GM19452 (cell line): ENCODE data around the gene LEP.

Source experiments
- ATAC-seq: cut with Tn5 transposase; IDR thresholded peaks from one replicate; pipeline ENCODE4 v1.9.1; 2021; ENCODE audit not compliant: unreplicated experiment

LEP gene

DNA sequence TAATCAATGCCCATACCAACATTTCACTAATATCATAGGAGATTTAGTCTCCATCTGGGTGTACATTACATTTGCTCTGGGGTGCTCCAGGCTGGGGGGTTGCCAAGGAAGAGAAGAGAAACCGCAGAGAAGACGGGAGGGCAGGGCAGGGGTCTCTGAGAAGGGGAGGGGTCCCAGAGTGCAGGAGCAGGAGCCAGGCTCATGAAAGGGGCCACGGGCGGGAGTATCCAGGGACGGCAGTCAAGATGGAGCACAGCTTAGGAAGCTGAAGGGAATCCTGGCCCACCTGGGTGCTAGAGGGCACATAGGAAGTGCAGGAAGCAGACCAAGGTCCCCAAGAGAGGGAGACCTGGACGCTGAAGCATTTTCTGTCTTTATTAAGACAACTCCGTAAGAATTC is 2.2 kb downstream of the LEP start:
- ATAC-seq, result no peak

GRCh38 chr7:128244861-128245260 is 3.8 kb downstream of the LEP start:
- no peak for ATAC-seq

GRCh38 chr7:128247108-128247507 is 6.0 kb downstream of the LEP start:
- no peak for ATAC-seq

DNA sequence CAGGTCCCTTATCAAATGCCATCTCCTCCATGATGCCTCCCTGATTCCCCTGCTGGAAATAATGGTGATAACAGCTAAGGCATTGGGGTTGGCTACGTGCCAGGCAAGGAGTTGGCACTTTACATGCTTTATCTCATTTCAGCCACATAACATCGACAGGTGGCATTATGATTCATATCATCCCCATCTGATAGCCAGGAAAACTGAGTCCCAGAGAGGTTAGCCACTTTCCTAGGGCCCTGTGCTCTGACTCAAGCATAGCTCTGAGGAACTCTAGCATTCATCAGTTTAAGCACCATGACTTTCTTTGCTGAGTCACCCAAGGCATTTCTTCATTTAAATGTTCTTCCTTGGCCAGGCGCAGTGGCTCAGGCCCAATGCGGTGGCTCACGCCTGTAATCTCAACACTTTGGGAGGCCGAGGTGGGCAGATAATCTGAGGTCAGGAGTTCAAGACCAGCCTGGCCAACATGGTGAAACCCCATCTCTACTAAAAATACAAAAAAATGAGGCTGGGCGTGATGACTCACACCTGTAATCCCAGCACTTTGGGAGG is 6.6 kb downstream of the LEP start:
- no peak for ATAC-seq

DNA sequence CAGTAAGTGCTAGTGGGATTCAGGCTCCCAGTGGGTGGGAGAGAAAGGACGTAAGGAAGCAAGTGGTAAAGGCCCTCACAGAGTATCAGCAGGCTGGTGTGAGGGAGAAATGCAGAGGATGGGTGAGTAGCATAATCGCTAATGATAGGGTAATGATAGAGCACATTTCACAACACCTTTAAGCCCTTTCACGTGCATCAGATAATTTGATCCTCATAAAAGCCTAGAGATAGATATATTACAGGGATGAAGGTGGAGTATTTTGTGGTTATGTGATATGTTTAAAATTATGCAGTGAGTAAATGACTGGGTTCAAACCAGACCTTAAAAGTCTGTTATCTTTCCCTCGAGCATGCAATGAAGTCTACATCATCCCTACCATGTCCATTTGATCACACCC is 10.3 kb downstream of the LEP start:
- ATAC-seq, result no peak

GRCh38 chr7:128253701-128254100 is 12.6 kb downstream of the LEP start:
- ATAC-seq, result no peak

DNA sequence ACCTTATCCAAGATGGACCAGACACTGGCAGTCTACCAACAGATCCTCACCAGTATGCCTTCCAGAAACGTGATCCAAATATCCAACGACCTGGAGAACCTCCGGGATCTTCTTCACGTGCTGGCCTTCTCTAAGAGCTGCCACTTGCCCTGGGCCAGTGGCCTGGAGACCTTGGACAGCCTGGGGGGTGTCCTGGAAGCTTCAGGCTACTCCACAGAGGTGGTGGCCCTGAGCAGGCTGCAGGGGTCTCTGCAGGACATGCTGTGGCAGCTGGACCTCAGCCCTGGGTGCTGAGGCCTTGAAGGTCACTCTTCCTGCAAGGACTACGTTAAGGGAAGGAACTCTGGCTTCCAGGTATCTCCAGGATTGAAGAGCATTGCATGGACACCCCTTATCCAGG is 13.4 kb downstream of the LEP start:
- ATAC-seq, result no peak

DNA sequence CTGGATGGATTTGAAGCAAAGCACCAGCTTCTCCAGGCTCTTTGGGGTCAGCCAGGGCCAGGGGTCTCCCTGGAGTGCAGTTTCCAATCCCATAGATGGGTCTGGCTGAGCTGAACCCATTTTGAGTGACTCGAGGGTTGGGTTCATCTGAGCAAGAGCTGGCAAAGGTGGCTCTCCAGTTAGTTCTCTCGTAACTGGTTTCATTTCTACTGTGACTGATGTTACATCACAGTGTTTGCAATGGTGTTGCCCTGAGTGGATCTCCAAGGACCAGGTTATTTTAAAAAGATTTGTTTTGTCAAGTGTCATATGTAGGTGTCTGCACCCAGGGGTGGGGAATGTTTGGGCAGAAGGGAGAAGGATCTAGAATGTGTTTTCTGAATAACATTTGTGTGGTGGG is 14.2 kb downstream of the LEP start:
- no peak for ATAC-seq

- ATAC-seq, result no peak
Observed at GRCh38 chr7:128257458-128257857, 16.4 kb downstream of the LEP start.

GRCh38 chr7:128259131-128260061 is 18.3 kb downstream of the LEP start:
- no peak for ATAC-seq

DNA sequence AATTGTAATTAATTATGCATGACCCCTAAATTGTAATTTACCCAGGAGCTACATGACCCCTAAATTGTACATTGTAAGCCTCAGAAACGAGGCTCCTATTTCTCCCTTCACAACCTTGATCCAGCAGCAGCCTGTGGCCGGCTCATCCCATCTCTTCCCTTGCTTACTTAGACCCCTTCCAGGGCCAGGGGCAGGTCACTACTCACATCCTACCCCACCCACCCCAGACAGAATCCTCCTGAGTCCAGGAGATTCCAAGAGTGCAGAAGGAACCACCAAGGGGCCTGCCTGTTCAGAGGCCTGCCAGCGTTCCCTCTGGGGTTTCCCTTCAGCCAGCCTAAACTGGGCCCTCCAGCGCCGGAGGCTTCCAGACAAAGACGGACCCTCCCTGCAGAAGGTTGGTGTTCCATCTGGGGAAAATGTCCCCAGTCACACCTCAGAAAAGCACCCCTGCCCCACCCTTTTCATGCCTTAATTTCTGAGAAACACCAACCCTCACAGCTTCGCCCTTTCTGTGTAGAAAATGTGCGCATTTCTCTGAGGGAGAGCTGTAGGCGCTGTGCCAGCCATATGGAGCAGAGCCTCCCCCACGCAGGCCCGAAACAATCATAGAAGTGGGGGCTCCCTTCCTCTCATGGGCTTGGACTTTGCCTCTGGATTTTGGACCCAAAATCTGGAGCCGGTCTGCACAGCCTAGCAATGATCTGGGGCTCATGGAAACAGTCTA is 19.2 kb downstream of the LEP start:
- ATAC-seq, result no peak

GRCh38 chr7:128262273-128263028 is 21.4 kb downstream of the LEP start:
- ATAC-seq, result no peak

DNA sequence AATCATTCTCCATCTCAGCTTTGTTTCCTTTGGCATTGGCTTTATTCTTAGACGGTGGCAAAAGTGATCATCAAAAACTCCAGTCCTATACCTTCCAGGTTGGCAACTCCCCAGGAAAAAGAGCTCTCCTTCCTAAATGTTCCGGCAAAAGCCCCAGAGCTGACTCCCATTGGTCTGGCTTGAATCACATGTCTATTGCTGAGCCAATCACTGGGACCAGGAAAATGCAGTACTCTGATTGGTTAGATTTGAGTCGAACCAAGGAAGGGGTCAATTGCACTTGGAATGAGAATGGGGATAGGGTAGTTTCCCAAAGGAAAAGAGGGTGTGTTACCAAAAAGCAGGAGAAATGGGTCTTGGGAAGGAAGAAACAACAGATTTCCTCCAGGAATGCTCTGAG is 22.3 kb downstream of the LEP start:
- no peak for ATAC-seq

- ATAC-seq, result no peak
Observed at GRCh38 chr7:128264477-128264876, 23.4 kb downstream of the LEP start.

DNA sequence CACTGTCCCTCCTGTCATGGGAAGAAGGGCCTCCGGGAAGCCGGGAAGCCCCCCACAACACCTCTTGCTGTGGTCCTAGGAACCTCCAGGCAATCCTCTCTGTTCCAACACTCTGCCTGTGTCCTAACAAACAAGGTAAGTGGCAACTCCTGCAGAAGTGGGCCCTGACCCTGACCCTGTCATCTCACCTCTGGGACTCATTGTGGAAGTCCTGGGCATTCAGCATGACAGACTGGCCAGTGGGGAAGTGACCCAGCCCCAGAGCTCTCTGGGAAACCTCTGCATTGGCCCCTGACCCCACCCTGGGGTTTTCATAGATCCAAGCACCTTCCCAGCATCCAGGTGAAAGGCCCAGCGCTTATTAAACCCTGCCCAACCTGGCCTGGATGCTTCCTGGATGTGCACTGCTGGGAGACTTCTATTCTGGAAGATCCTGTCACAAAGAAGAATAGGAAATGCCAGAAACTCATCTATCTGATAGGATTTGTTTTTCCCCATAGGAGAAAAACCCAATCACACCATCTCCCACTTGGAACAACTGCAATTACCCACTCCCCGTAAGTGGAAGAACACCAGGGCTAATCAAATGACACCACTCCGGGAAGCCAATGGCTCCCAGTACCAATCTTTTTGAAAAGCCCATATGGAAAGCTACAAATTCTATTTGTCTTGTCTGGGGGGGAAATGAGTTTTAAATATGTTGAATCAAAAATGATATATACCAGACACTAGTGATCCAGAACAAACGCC is 24.3 kb downstream of the LEP start:
- no peak for ATAC-seq

- no peak for ATAC-seq
Observed at GRCh38 chr7:128265906-128266300, 24.8 kb downstream of the LEP start.

- no peak for ATAC-seq
Observed at GRCh38 chr7:128266529-128266882, 25.4 kb downstream of the LEP start.

GRCh38 chr7:128266883-128267594 is 26.0 kb downstream of the LEP start:
- ATAC-seq, result no peak

- ATAC-seq, result no peak
Observed at GRCh38 chr7:128267595-128267924, 26.5 kb downstream of the LEP start.

DNA sequence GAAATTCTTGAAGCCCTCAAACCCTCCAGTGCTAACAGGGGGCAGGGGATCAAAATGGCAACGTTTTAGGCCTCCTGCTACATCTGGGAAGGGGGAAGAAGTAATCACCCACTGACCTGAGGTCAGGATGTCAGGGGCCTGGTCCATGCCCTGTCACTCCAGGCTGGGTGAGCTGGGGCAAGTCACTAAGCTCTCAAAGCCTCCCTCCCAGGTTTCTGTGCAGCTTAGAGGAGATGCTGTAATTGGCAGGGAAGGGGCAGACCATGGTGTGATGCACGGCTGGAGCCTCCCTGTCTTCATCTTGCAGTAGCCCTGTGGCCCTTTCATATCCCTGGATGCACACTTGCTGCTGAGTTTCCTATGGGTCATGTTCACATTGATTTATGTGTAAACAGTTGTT is 27.2 kb downstream of the LEP start:
- no peak for ATAC-seq
